Adrenal gland (tissue), 19 donors: Measurements from ENCODE around the gene PLG. TPM values are rescaled to one million over a fixed set of nuclear protein-coding genes. Genes with fewer than 3 reads are reported as not detected.
"Not testable (repeated sequence)": the region's sequence is repeated elsewhere in the genome, so short reads cannot be mapped to it uniquely, and the experiment has no call there.

Experiments used
- DNase-seq, 7 donors: peaks; one replicate each; pipeline ENCODE4 v3.0.0-alpha.2; 2019 to 2020
- H3K27ac ChIP-seq, 5 donors: fragments of 200-600 bp; sonication (generic) in 4 of 5; 1 replicate in 3 of 5; 2 replicates in 2 of 5; pipeline versions ENCODE4 v1.5.1 to v1.8.0; 2016 to 2020; ENCODE audit warnings: mild to moderate bottlenecking in 1 of 5
- H3K27me3 ChIP-seq: fragments of 200-600 bp; 2 replicates; pipeline ENCODE4 v1.8.0; 2021
- H3K36me3 ChIP-seq, 2 donors: fragments of 200-600 bp; replicated peaks in 1 of 2; 1 replicate in 1 of 2; 2 replicates in 1 of 2; pipeline versions ENCODE4 v1.5.1 to v1.8.0; 2018 to 2022
- H3K4me1 ChIP-seq, 2 donors: fragments of 200-600 bp; replicated peaks in 1 of 2; 1 replicate in 1 of 2; 2 replicates in 1 of 2; pipeline versions ENCODE4 v1.5.1 to v1.8.0; 2018 to 2021
- H3K4me3 ChIP-seq, 4 donors: fragments of 200-600 bp; sonication (generic) in 3 of 4; one replicate each; pipeline ENCODE4 v1.5.1; 2016 to 2018
- H3K9me3 ChIP-seq, 3 donors: fragments of 200-600 bp; sonication (generic) in 1 of 3; replicated peaks in 1 of 3; 1 replicate in 2 of 3; 2 replicates in 1 of 3; pipeline versions ENCODE4 v1.5.1 to v1.8.0; 2016 to 2021
- CTCF ChIP-seq, 6 experiments: fragments of 450-650 bp in 4 of 6; fragments of 200-600 bp in 2 of 6; sonication (generic) in 1 of 6; IDR thresholded peaks; 1 replicate in 5 of 6; 2 replicates in 1 of 6; pipeline versions ENCODE4 v1.5.1 to v1.8.0; 2016 to 2021; ENCODE audit warnings: antibody characterized with exemption in 6 of 6, mild to moderate bottlenecking in 2 of 6, moderate library complexity in 1 of 6
- POLR2A ChIP-seq, 2 donors: fragments of 450-650 bp; IDR thresholded peaks; one replicate each; pipeline ENCODE4 v1.6.1; 2017; ENCODE audit warnings: antibody characterized with exemption in 2 of 2, mild to moderate bottlenecking in 2 of 2, moderate library complexity in 1 of 2
- WGBS, 4 donors: extraction: QIAGEN DNeasy Blood & Tissue Kit in 2 of 4; methylation state at CpG; one replicate each; pipeline versions ENCODE4 v1.1.5 to v1.1.7; 2013 to 2017; 5-methylcytosine and 5-hydroxymethylcytosine counted together
- intact Hi-C, 2 donors: fragments of 100-400 bp; cut with DNase I; formaldehyde crosslinking; loops; one replicate each; pipeline versions ENCODE4 v1.14.1 to v1.15.0; 2022 to 2023
- long read RNA-seq, 10 donors: library from polyadenylated mRNA in 3 of 10; unstranded in 2 of 10; stranded (forward) in 1 of 10; transcript quantifications; one replicate each; pipeline ENCODE4 v2.0.0 and lab custom pipeline, GENCODE V29; 2021 to 2026
- polyA plus RNA-seq, 3 donors: library from polyadenylated mRNA; stranded (reverse); fragments of 200-250 nt in 2 of 3; fragments of 350-450 nt in 1 of 3; fragmentation: Illumina TruSeq in 1 of 3; extraction: RNeasy Lipid Tissue Mini Kit (QIAGEN cat#74804) in 1 of 3; gene quantifications; one replicate each; pipeline ENCODE4 v1.2.3, GENCODE V29; 2013 to 2014
- total RNA-seq, 9 donors: library from RNA; depleted of rRNA in 4 of 9; stranded (reverse); fragments of >200 nt in 4 of 9; fragments of 120-200 nt in 1 of 9; fragmentation: NEBNext Ultra II Directional in 1 of 9; extraction: Animal tissue kit (Norgen Biotek cat#: 25700) in 1 of 9; gene quantifications; one replicate each; pipeline versions ENCODE4 v1.1.0 to v1.2.4, GENCODE V29; 2013 to 2023
- donor health status: healthy with polysubstance abuse.
- donor health status: Bipolar disorder and iron deficiency.
- donor health status: DM: yes; HTN: yes; CAD: no.
- donor health status: DM: no; HTN: no; CAD: no.
- donor health status: DM: no; HTN: no; CAD: no.
- donor health status: DM: yes; HTN: yes; CAD: no.

PLG gene
- total RNA-seq (1 to 10 TPM in 1 of 9 donors, under 1 TPM in 2, not detected in 6; 0.72 to 1.1 (median 0.83) TPM), polyA plus RNA-seq (under 1 TPM in 1 of 3 donors, not detected in 2; 0.77 TPM)
- long read RNA-seq, donor 1: 0 reads
- long read RNA-seq, donor 2: 0 reads
- long read RNA-seq, donor 3: 0 reads
- long read RNA-seq, donor 4: 0 reads
- long read RNA-seq, donor 5: 0 reads
- long read RNA-seq, donor 6: 0 reads
- long read RNA-seq, donor 7: 0 reads
- long read RNA-seq, donor 8, partial matches to known transcripts: 24 of 28 reads
- long read RNA-seq, donor 8, other reads (novel, unspliced or antisense): 0 of 28 reads
- long read RNA-seq, donor 9: 0 reads
- long read RNA-seq, donor 10, partial matches to known transcripts: 5 of 5 reads
- long read RNA-seq, donor 10, other reads (novel, unspliced or antisense): 0 of 5 reads

GRCh38 chr6:160701918-160702680 lies at the start of gene PLG:
PLG (plus strand) TSS chr6:160702244; CDS start chr6:160702305, 61 bp downstream.
- H3K27ac ChIP-seq, H3K9me3 ChIP-seq, H3K36me3 ChIP-seq, intact Hi-C loops, H3K27me3 ChIP-seq, H3K4me1 ChIP-seq, DNase-seq, H3K4me3 ChIP-seq: not testable (repeated sequence)
- 80 to 88% (median 86%) methylated on average over 6 of the region's 6 CpGs for WGBS, 4 donors

GRCh38 chr6:160659562-160659961 lies 42.5 kb upstream of the PLG start:
- Histone ChIP-seq H3K4me1 (no peaks in the 10 kb centered on the region), H3K4me3 (no peak overlapping the region), H3K27ac (no peak overlapping the region), H3K27me3 (no peaks in the 10 kb centered on the region), H3K9me3 (no peaks in the 10 kb centered on the region), H3K36me3 (no peaks in the 10 kb centered on the region)
- no peak for TF ChIP-seq CTCF (IDR thresholded peaks at IDR 0.05)
- intact Hi-C loops: no loop called here
- WGBS, 4 donors: 87 to 95% (median 88%) methylated on average over 6 of the region's 6 CpGs
- DNase-seq: no peak

- Histone ChIP-seq H3K27me3 (no peaks in the 10 kb centered on the region), H3K4me1 (no peaks in the 10 kb centered on the region), H3K36me3 (no peaks in the 10 kb centered on the region), H3K27ac (no peak overlapping the region), H3K9me3 (no peaks in the 10 kb centered on the region), H3K4me3 (no peak overlapping the region)
- no peak for TF ChIP-seq POLR2A (IDR thresholded peaks at IDR 0.05)
- WGBS, 4 donors: 73 to 80% (median 77%) methylated on average over 3 of the region's 3 CpGs
- no peak for DNase-seq
- intact Hi-C loops: no loop called here
Observed at GRCh38 chr6:160661216-160661615, 40.8 kb upstream of the PLG start.

GRCh38 chr6:160662429-160662828 lies 39.6 kb upstream of the PLG start:
- Histone ChIP-seq H3K9me3 (no peaks in the 10 kb centered on the region), H3K27me3 (no peaks in the 10 kb centered on the region), H3K27ac (no peak overlapping the region), H3K4me1 (no peaks in the 10 kb centered on the region), H3K36me3 (no peaks in the 10 kb centered on the region), H3K4me3 (no peak overlapping the region)
- WGBS, 4 donors: 31 to 52% (median 43%) methylated on average over 3 of the region's 3 CpGs
- intact Hi-C loops: no loop called here
- no peak for TF ChIP-seq CTCF (IDR thresholded peaks at IDR 0.05)
- TF ChIP-seq POLR2A (IDR thresholded peaks at IDR 0.05): no peak
- no peak for DNase-seq

GRCh38 chr6:160662842-160663241 lies 39.2 kb upstream of the PLG start:
- Histone ChIP-seq H3K9me3 (no peaks in the 10 kb centered on the region), H3K4me1 (no peaks in the 10 kb centered on the region), H3K4me3 (no peak overlapping the region), H3K36me3 (no peaks in the 10 kb centered on the region), H3K27me3 (no peaks in the 10 kb centered on the region), H3K27ac (no peak overlapping the region)
- no peak for TF ChIP-seq CTCF (IDR thresholded peaks at IDR 0.05)
- TF ChIP-seq POLR2A (IDR thresholded peaks at IDR 0.05): no peak
- DNase-seq: no peak
- WGBS, 4 donors: 75 to 90% (median 81%) methylated on average over 2 of the region's 2 CpGs
- intact Hi-C loops: no loop called here

GRCh38 chr6:160664198-160664597 lies 37.8 kb upstream of the PLG start, which contains the start of gene LPA:
LPA (minus strand) TSS chr6:160664275; CDS start chr6:160664214, 61 bp downstream.
- H3K9me3 ChIP-seq, intact Hi-C loops, H3K4me1 ChIP-seq, H3K4me3 ChIP-seq, H3K27me3 ChIP-seq, DNase-seq, H3K27ac ChIP-seq, H3K36me3 ChIP-seq: not testable (repeated sequence)
- 86 to 100% (median 89%) methylated on average over 1 of the region's 1 CpG for WGBS, 4 donors
